Naive thymus-derived CD4-positive, alpha-beta T cell (primary cell): ENCODE measurements around the gene ERCC4. TPM values are rescaled to one million over a fixed set of nuclear protein-coding genes. Genes with fewer than 3 reads are reported as not detected.

Source experiments
- polyA plus RNA-seq, 2 donors: library from polyadenylated mRNA; unstranded; fragments of 300-500 nt; fragmentation: Illumina TruSeq; gene quantifications; one replicate each; pipeline ENCODE4 v1.2.3, GENCODE V29; 2021
- total RNA-seq, 6 experiments: library from RNA in 5 of 6; stranded (reverse) in 5 of 6; gene quantifications; 1 replicate in 5 of 6; 2 replicates in 1 of 6; pipeline ENCODE4 v1.2.3 and lab custom pipeline; 2021 to 2026

ERCC4 gene
- total and polyA plus RNA-seq, 7 experiments from 2014 or later: 6.1 to 26.4 (median 13.9) TPM

Other genes starting within 250 kb of the ERCC4 start
- gene MRTFB, start 151.2 kb downstream of the ERCC4 start, total RNA-seq: 10 to 100 TPM; 18.7 to 33.2 (median 27.6) TPM
- gene MRTFB, start 151.2 kb downstream of the ERCC4 start, polyA plus RNA-seq: 1 to 10 TPM; 9.1 to 9.9 TPM